ENCODE data around the gene CCDC18. TPM values are rescaled to one million over a fixed set of nuclear protein-coding genes. Genes with fewer than 3 reads are reported as not detected.

CCDC18 gene
- total RNA-seq, 1 experiment from 2014 or later, result 18.1 TPM

- TF ChIP-seq ZBTB33 (IDR thresholded peaks at IDR 0.05; ENCODE audit: extremely low read depth, insufficient replicate concordance, low read length) (no peak), POLR2A (IDR thresholded peaks at IDR 0.05; ENCODE audit: borderline replicate concordance, extremely low read depth, insufficient read depth, insufficient read length) (no peak), CBX3 (IDR thresholded peaks at IDR 0.05; ENCODE audit: low read depth) (no peak), ELF1 (IDR thresholded peaks at IDR 0.05; ENCODE audit: borderline replicate concordance, low read depth) (no peak), ZNF274 (IDR thresholded peaks at IDR 0.05; ENCODE audit: low read depth, low read length) (no peak), EZH2phosphoT487 (IDR thresholded peaks at IDR 0.05; ENCODE audit: borderline replicate concordance) (no peak)
- ChIA-PET POLR2A (no interaction called here), RAD21 (ENCODE audit: low non-redundant PET in 1 of 2, low total read pairs in 2 of 2, uncharacterized antibody in 2 of 2, unreplicated experiment in 2 of 2) (no interaction called here), CTCF (no interaction called here)
- Histone ChIP-seq H2AFZ (ENCODE audit: low read depth, low read length, poor library complexity, severe bottlenecking) (no peak overlapping the region), H3K4me2 (ENCODE audit: low read length) (no peak overlapping the region), H4K20me1 (ENCODE audit: insufficient read depth) (no peaks in the 10 kb centered on the region), H3K9ac (ENCODE audit: low read length) (no peak overlapping the region), H3K4me3 (replicated peaks in 1 of 2; ENCODE audit: low read depth in 1 of 2, low read length in 2 of 2) (no peak overlapping the region), H3K9me3 (ENCODE audit: control insufficient read depth in 1 of 2, insufficient read depth in 1 of 2, low read depth in 1 of 2, low read length in 2 of 2) (no peaks in the 10 kb centered on the region), H3K79me2 (ENCODE audit: insufficient read depth, low read length) (no peaks in the 10 kb centered on the region), H3K27ac (ENCODE audit: low read depth, low read length) (no peak overlapping the region), H3K4me1 (ENCODE audit: control insufficient read depth in 1 of 2, insufficient read depth in 2 of 2, low read length in 2 of 2) (no peaks in the 10 kb centered on the region), H3K36me3 (ENCODE audit: control insufficient read depth in 1 of 2, insufficient read depth in 2 of 2, low read length in 2 of 2) (peaks cover 13 to 18% of the 10 kb centered on the region in 2 experiments), H3K9me2 (ENCODE audit: insufficient read depth) (no peaks in the 10 kb centered on the region), H3K27me3 (ENCODE audit: insufficient read depth, low read length) (no peaks in the 10 kb centered on the region)
- no peak for ATAC-seq
- BruUV-seq (replicated peaks), result no TSS peak
- DNase-seq (ENCODE audit: low read depth, low spot score), result no peak
- intact Hi-C loops (cut with micrococcal nuclease), result no loop called here
These were observed 26.7 kb downstream of the CCDC18 start for GRCh38 chr1:93207211-93207610.

GRCh38 chr1:93215322-93215721 lies 34.8 kb downstream of the CCDC18 start:
- Histone ChIP-seq H3K9me2 (ENCODE audit: insufficient read depth) (no peaks in the 10 kb centered on the region), H3K4me1 (ENCODE audit: control insufficient read depth in 1 of 2, insufficient read depth in 2 of 2, low read length in 2 of 2) (no peaks in the 10 kb centered on the region), H3K4me2 (ENCODE audit: low read length) (no peak overlapping the region), H3K4me3 (replicated peaks in 1 of 2; ENCODE audit: low read depth in 1 of 2, low read length in 2 of 2) (no peak overlapping the region), H3K79me2 (ENCODE audit: insufficient read depth, low read length) (no peaks in the 10 kb centered on the region), H3K27ac (ENCODE audit: low read depth, low read length) (no peak overlapping the region), H3K9ac (ENCODE audit: low read length) (no peak overlapping the region), H3K36me3 (ENCODE audit: control insufficient read depth in 1 of 2, insufficient read depth in 2 of 2, low read length in 2 of 2) (peaks cover 13 to 16% of the 10 kb centered on the region in 2 experiments; a peak in 3 of 4 replicates), H3K27me3 (ENCODE audit: insufficient read depth, low read length) (no peaks in the 10 kb centered on the region), H4K20me1 (ENCODE audit: insufficient read depth) (no peaks in the 10 kb centered on the region), H3K9me3 (ENCODE audit: control insufficient read depth in 1 of 2, insufficient read depth in 1 of 2, low read depth in 1 of 2, low read length in 2 of 2) (no peaks in the 10 kb centered on the region), H2AFZ (ENCODE audit: low read depth, low read length, poor library complexity, severe bottlenecking) (no peak overlapping the region)
- no TSS peak for BruUV-seq (replicated peaks)
- ChIA-PET RAD21 (ENCODE audit: low non-redundant PET in 1 of 2, low total read pairs in 2 of 2, uncharacterized antibody in 2 of 2, unreplicated experiment in 2 of 2) (no interaction called here), CTCF (no interaction called here), POLR2A (no interaction called here)
- ATAC-seq (no peak), DNase-seq (ENCODE audit: low read depth, low spot score) (no peak)
- intact Hi-C loops (cut with micrococcal nuclease), result no loop called here
- TF ChIP-seq EGR1 (IDR thresholded peaks at IDR 0.05; ENCODE audit: low read depth), result no peak
- TF ChIP-seq EZH2phosphoT487 (IDR thresholded peaks at IDR 0.05; ENCODE audit: borderline replicate concordance), result no peak
- no peak for TF ChIP-seq YY1 (IDR thresholded peaks at IDR 0.05; ENCODE audit: extremely low read depth, insufficient replicate concordance, low read depth, low read length)
- no peak for TF ChIP-seq ZBTB33 (IDR thresholded peaks at IDR 0.05; ENCODE audit: extremely low read depth, insufficient replicate concordance, low read length)
- no peak for TF ChIP-seq JUND (IDR thresholded peaks at IDR 0.05)
- TF ChIP-seq MAX (IDR thresholded peaks at IDR 0.05), result no peak
- TF ChIP-seq ELF1 (IDR thresholded peaks at IDR 0.05; ENCODE audit: borderline replicate concordance, low read depth), result no peak
- TF ChIP-seq ATF3 (IDR thresholded peaks at IDR 0.05), result no peak
- no peak for TF ChIP-seq ZFX (IDR thresholded peaks at IDR 0.05)
- TF ChIP-seq ZNF274 (IDR thresholded peaks at IDR 0.05; ENCODE audit: low read depth, low read length), result no peak
- no peak for TF ChIP-seq EZH2 (IDR thresholded peaks at IDR 0.05)
- TF ChIP-seq SP1 (IDR thresholded peaks at IDR 0.05; ENCODE audit: low read depth), result no peak
- no peak for TF ChIP-seq POLR2A (IDR thresholded peaks at IDR 0.05; ENCODE audit: borderline replicate concordance, extremely low read depth, insufficient read depth, insufficient read length)
- TF ChIP-seq RAD21 (IDR thresholded peaks at IDR 0.05; ENCODE audit: low read depth), result no peak
- no peak for TF ChIP-seq CEBPB (IDR thresholded peaks at IDR 0.05; ENCODE audit: low read depth)

Data from HCT116 (cell line).